ENCODE data around the gene GPR21.
A peak's percentile ranks its signal among the peaks of the same experiment; 100 is the strongest.

GPR21 gene

GRCh38 chr9:123043081-123043939, 9.8 kb downstream of the GPR21 start:
- Histone ChIP-seq H3K4me3 (ENCODE audit: low read length in 2 of 2) (no peak overlapping the region), H3K4me1 (ENCODE audit: control insufficient read depth in 2 of 2, insufficient read depth in 2 of 2, low read length in 2 of 2) (peaks cover 0 to 10% of the 10 kb centered on the region in 2 donors), H3K27ac (ENCODE audit: low read depth in 2 of 2, low read length in 2 of 2) (peak overlapping the region in 1 of 2 donors; percentile 37)

GRCh38 chr9:123044586-123044985, 11.1 kb downstream of the GPR21 start:
- Histone ChIP-seq H3K27ac (ENCODE audit: low read depth in 2 of 2, low read length in 2 of 2) (peak overlapping the region in 1 of 2 donors; percentile 26), H3K36me3 (ENCODE audit: control insufficient read depth in 2 of 2, insufficient read depth in 2 of 2, low read length in 2 of 2) (peaks cover 2 to 7% of the 10 kb centered on the region in 2 donors), H3K9me3 (ENCODE audit: control insufficient read depth in 2 of 2, low read length in 2 of 2) (no peaks in the 10 kb centered on the region), H3K27me3 (ENCODE audit: control insufficient read depth in 2 of 2, insufficient read depth in 2 of 2, low read length in 2 of 2) (no peaks in the 10 kb centered on the region), H3K4me1 (ENCODE audit: control insufficient read depth in 2 of 2, insufficient read depth in 2 of 2, low read length in 2 of 2) (peaks cover 0 to 22% of the 10 kb centered on the region in 2 donors), H3K9ac (ENCODE audit: low read depth in 1 of 2, low read length in 2 of 2) (no peak overlapping the region), H3K4me3 (ENCODE audit: low read length in 2 of 2) (no peak overlapping the region)

More at GRCh38 chr9:123043081-123043939, 9.8 kb downstream of the GPR21 start:
- Histone ChIP-seq H3K9ac (ENCODE audit: low read depth in 1 of 2, low read length in 2 of 2) (no peak overlapping the region), H3K9me3 (ENCODE audit: control insufficient read depth in 2 of 2, low read length in 2 of 2) (no peaks in the 10 kb centered on the region), H3K27me3 (ENCODE audit: control insufficient read depth in 2 of 2, insufficient read depth in 2 of 2, low read length in 2 of 2) (no peaks in the 10 kb centered on the region), H3K36me3 (ENCODE audit: control insufficient read depth in 2 of 2, insufficient read depth in 2 of 2, low read length in 2 of 2) (peaks cover 2 to 7% of the 10 kb centered on the region in 2 donors)

GRCh38 chr9:123046406-123047195, 13.1 kb downstream of the GPR21 start:
- peak overlapping the region in 1 of 2 donors; percentile 7 for H3K9ac ChIP-seq (ENCODE audit: low read depth in 1 of 2, low read length in 2 of 2)
- no peaks in the 10 kb centered on the region for H3K9me3 ChIP-seq (ENCODE audit: control insufficient read depth in 2 of 2, low read length in 2 of 2)
- H3K36me3 ChIP-seq (ENCODE audit: control insufficient read depth in 2 of 2, insufficient read depth in 2 of 2, low read length in 2 of 2): peaks cover 2 to 5% of the 10 kb centered on the region in 2 donors
- H3K4me1 ChIP-seq (ENCODE audit: control insufficient read depth in 2 of 2, insufficient read depth in 2 of 2, low read length in 2 of 2): peaks cover 0 to 33% of the 10 kb centered on the region in 2 donors
- peak overlapping the region in 1 of 2 donors; percentile 70 for H3K27ac ChIP-seq (ENCODE audit: low read depth in 2 of 2, low read length in 2 of 2)
- no peaks in the 10 kb centered on the region for H3K27me3 ChIP-seq (ENCODE audit: control insufficient read depth in 2 of 2, insufficient read depth in 2 of 2, low read length in 2 of 2)
- H3K4me3 ChIP-seq (ENCODE audit: low read length in 2 of 2): no peak overlapping the region

GRCh38 chr9:123048748-123049147, 15.3 kb downstream of the GPR21 start:
- Histone ChIP-seq H3K9me3 (ENCODE audit: control insufficient read depth in 2 of 2, low read length in 2 of 2) (no peaks in the 10 kb centered on the region), H3K36me3 (ENCODE audit: control insufficient read depth in 2 of 2, insufficient read depth in 2 of 2, low read length in 2 of 2) (peaks cover 2 to 5% of the 10 kb centered on the region in 2 donors), H3K9ac (ENCODE audit: low read depth in 1 of 2, low read length in 2 of 2) (no peak overlapping the region), H3K4me3 (ENCODE audit: low read length in 2 of 2) (no peak overlapping the region), H3K27me3 (ENCODE audit: control insufficient read depth in 2 of 2, insufficient read depth in 2 of 2, low read length in 2 of 2) (no peaks in the 10 kb centered on the region), H3K27ac (ENCODE audit: low read depth in 2 of 2, low read length in 2 of 2) (peak overlapping the region in 1 of 2 donors; percentile 62), H3K4me1 (ENCODE audit: control insufficient read depth in 2 of 2, insufficient read depth in 2 of 2, low read length in 2 of 2) (peaks cover 0 to 33% of the 10 kb centered on the region in 2 donors)

GRCh38 chr9:123049589-123050222, 16.2 kb downstream of the GPR21 start:
- Histone ChIP-seq H3K9me3 (ENCODE audit: control insufficient read depth in 2 of 2, low read length in 2 of 2) (no peaks in the 10 kb centered on the region), H3K27ac (ENCODE audit: low read depth in 2 of 2, low read length in 2 of 2) (peak overlapping the region; percentile 25 to 62), H3K4me1 (ENCODE audit: control insufficient read depth in 2 of 2, insufficient read depth in 2 of 2, low read length in 2 of 2) (peaks cover 0 to 33% of the 10 kb centered on the region in 2 donors)

GRCh38 chr9:123053046-123053445, 19.6 kb downstream of the GPR21 start:
- H3K4me1 ChIP-seq (ENCODE audit: control insufficient read depth in 2 of 2, insufficient read depth in 2 of 2, low read length in 2 of 2): peaks cover 0 to 23% of the 10 kb centered on the region in 2 donors
- H3K27ac ChIP-seq (ENCODE audit: low read depth in 2 of 2, low read length in 2 of 2): no peak overlapping the region
- H3K4me3 ChIP-seq (ENCODE audit: low read length in 2 of 2): no peak overlapping the region

More at GRCh38 chr9:123049589-123050222, 16.2 kb downstream of the GPR21 start:
- Histone ChIP-seq H3K36me3 (ENCODE audit: control insufficient read depth in 2 of 2, insufficient read depth in 2 of 2, low read length in 2 of 2) (no peaks in the 10 kb centered on the region), H3K9ac (ENCODE audit: low read depth in 1 of 2, low read length in 2 of 2) (no peak overlapping the region), H3K4me3 (ENCODE audit: low read length in 2 of 2) (no peak overlapping the region), H3K27me3 (ENCODE audit: control insufficient read depth in 2 of 2, insufficient read depth in 2 of 2, low read length in 2 of 2) (no peaks in the 10 kb centered on the region)

GRCh38 chr9:123053711-123054110, 20.2 kb downstream of the GPR21 start:
- Histone ChIP-seq H3K9ac (ENCODE audit: low read depth in 1 of 2, low read length in 2 of 2) (no peak overlapping the region), H3K27me3 (ENCODE audit: control insufficient read depth in 2 of 2, insufficient read depth in 2 of 2, low read length in 2 of 2) (no peaks in the 10 kb centered on the region), H3K27ac (ENCODE audit: low read depth in 2 of 2, low read length in 2 of 2) (no peak overlapping the region), H3K9me3 (ENCODE audit: control insufficient read depth in 2 of 2, low read length in 2 of 2) (no peaks in the 10 kb centered on the region), H3K36me3 (ENCODE audit: control insufficient read depth in 2 of 2, insufficient read depth in 2 of 2, low read length in 2 of 2) (no peaks in the 10 kb centered on the region), H3K4me3 (ENCODE audit: low read length in 2 of 2) (no peak overlapping the region), H3K4me1 (ENCODE audit: control insufficient read depth in 2 of 2, insufficient read depth in 2 of 2, low read length in 2 of 2) (peaks cover 0 to 19% of the 10 kb centered on the region in 2 donors)

More at GRCh38 chr9:123053046-123053445, 19.6 kb downstream of the GPR21 start:
- Histone ChIP-seq H3K27me3 (ENCODE audit: control insufficient read depth in 2 of 2, insufficient read depth in 2 of 2, low read length in 2 of 2) (no peaks in the 10 kb centered on the region), H3K9me3 (ENCODE audit: control insufficient read depth in 2 of 2, low read length in 2 of 2) (no peaks in the 10 kb centered on the region), H3K36me3 (ENCODE audit: control insufficient read depth in 2 of 2, insufficient read depth in 2 of 2, low read length in 2 of 2) (no peaks in the 10 kb centered on the region), H3K9ac (ENCODE audit: low read depth in 1 of 2, low read length in 2 of 2) (no peak overlapping the region)

- Histone ChIP-seq H3K36me3 (ENCODE audit: control insufficient read depth in 2 of 2, insufficient read depth in 2 of 2, low read length in 2 of 2) (peaks cover 0 to 4% of the 10 kb centered on the region in 2 donors), H3K4me3 (ENCODE audit: low read length in 2 of 2) (no peak overlapping the region), H3K27ac (ENCODE audit: low read depth in 2 of 2, low read length in 2 of 2) (no peak overlapping the region), H3K27me3 (ENCODE audit: control insufficient read depth in 2 of 2, insufficient read depth in 2 of 2, low read length in 2 of 2) (no peaks in the 10 kb centered on the region), H3K4me1 (ENCODE audit: control insufficient read depth in 2 of 2, insufficient read depth in 2 of 2, low read length in 2 of 2) (no peaks in the 10 kb centered on the region), H3K9ac (ENCODE audit: low read depth in 1 of 2, low read length in 2 of 2) (no peak overlapping the region), H3K9me3 (ENCODE audit: control insufficient read depth in 2 of 2, low read length in 2 of 2) (no peaks in the 10 kb centered on the region)
These were observed 25.4 kb downstream of the GPR21 start for GRCh38 chr9:123058834-123059233.

GRCh38 chr9:123059472-123060220, 26.2 kb downstream of the GPR21 start:
- Histone ChIP-seq H3K27me3 (ENCODE audit: control insufficient read depth in 2 of 2, insufficient read depth in 2 of 2, low read length in 2 of 2) (no peaks in the 10 kb centered on the region), H3K36me3 (ENCODE audit: control insufficient read depth in 2 of 2, insufficient read depth in 2 of 2, low read length in 2 of 2) (peaks cover 0 to 4% of the 10 kb centered on the region in 2 donors), H3K27ac (ENCODE audit: low read depth in 2 of 2, low read length in 2 of 2) (no peak overlapping the region), H3K4me1 (ENCODE audit: control insufficient read depth in 2 of 2, insufficient read depth in 2 of 2, low read length in 2 of 2) (no peaks in the 10 kb centered on the region), H3K9ac (ENCODE audit: low read depth in 1 of 2, low read length in 2 of 2) (no peak overlapping the region), H3K4me3 (ENCODE audit: low read length in 2 of 2) (no peak overlapping the region), H3K9me3 (ENCODE audit: control insufficient read depth in 2 of 2, low read length in 2 of 2) (no peaks in the 10 kb centered on the region)

Data from mucosa of rectum (tissue), 2 donors.